Colonic mucosa (tissue), 4 donors: ENCODE data around the gene ARHGEF10L. TPM values are rescaled to one million over a fixed set of nuclear protein-coding genes. Genes with fewer than 3 reads are reported as not detected.

Experiments
- DNase-seq: peaks from one replicate; pipeline ENCODE4 v3.0.0-alpha.2; 2020
- H3K27ac ChIP-seq: fragments of 200-600 bp; one replicate; pipeline ENCODE4 v1.8.0; 2021
- H3K27me3 ChIP-seq: fragments of 200-600 bp; one replicate; pipeline ENCODE4 v1.8.0; 2021
- H3K36me3 ChIP-seq: fragments of 200-600 bp; one replicate; pipeline ENCODE4 v1.8.0; 2021
- H3K4me1 ChIP-seq: fragments of 200-600 bp; one replicate; pipeline ENCODE4 v1.8.0; 2021; ENCODE audit warnings: mild to moderate bottlenecking
- H3K4me3 ChIP-seq: fragments of 200-600 bp; one replicate; pipeline ENCODE4 v1.8.0; 2021
- H3K9ac ChIP-seq, 2 donors: one replicate each; pipeline ENCODE4 v1.7.0; 2013; ENCODE audit warnings: control low read depth in 2 of 2, low read depth in 2 of 2, low read length in 2 of 2
- H3K9me3 ChIP-seq: fragments of 200-600 bp; one replicate; pipeline ENCODE4 v1.8.0; 2021
- intact Hi-C: fragments of 100-400 bp; cut with DNase I; formaldehyde crosslinking; loops from one replicate; pipeline ENCODE4 v1.14.1; 2022
- total RNA-seq, 2 donors: library from RNA; stranded (reverse); fragmentation: NEBNext Ultra II Directional in 1 of 2; extraction: Animal tissue kit (Norgen Biotek cat#: 25700) in 1 of 2; gene quantifications; one replicate each; pipeline ENCODE4 v1.2.1, GENCODE V29; 2021
- TF ChIP-seq, protein P1 (sequence below): fragments of 200-600 bp; IDR thresholded peaks from one replicate; pipeline ENCODE4 v1.8.0; 2022; ENCODE audit warnings: antibody characterized with exemption, mild to moderate bottlenecking
- donor health status: healthy.
- donor health status: DM: no; HTN: no; CAD: no.
- donor health status: DM: no; HTN: no; CAD: no.

The ARHGEF10L gene
- total RNA-seq, 2 donors from 2014 or later, result 77.5 to 133 TPM

DNA sequence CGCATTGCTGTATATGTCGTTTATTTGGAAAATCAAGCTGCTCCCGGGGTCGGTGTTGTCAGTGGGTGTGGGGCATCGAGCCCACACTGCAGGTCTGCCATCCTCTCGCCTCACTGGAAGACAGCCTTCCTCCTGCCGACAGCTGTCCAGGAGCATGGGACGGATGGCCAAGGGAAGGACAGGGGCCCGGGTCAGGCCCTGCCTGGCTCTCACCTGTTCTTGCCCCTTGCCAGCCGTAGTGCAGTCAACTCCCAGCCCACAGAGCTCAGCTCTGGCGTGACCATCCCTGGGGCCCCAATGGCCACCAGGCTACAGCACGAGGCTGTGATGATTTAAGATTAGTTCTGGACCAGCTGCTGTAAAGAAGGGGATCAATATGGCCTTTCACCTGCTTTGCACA, 128.7 kb downstream of the ARHGEF10L start:
- DNase-seq, result no peak
- no peak overlapping the region for H3K4me3 ChIP-seq
- no peak overlapping the region for H3K27ac ChIP-seq
- no peaks in the 10 kb centered on the region for H3K4me1 ChIP-seq
- H3K36me3 ChIP-seq, result peaks cover 12% of the 10 kb centered on the region
- H3K9ac ChIP-seq, result no peak overlapping the region
- no peaks in the 10 kb centered on the region for H3K9me3 ChIP-seq
- intact Hi-C loops, result loop anchor here (10.0 kb wide), 1 partner anchor 427 kb away; no protein-coding TSS in a partner anchor
- TF ChIP-seq, protein P1, sequence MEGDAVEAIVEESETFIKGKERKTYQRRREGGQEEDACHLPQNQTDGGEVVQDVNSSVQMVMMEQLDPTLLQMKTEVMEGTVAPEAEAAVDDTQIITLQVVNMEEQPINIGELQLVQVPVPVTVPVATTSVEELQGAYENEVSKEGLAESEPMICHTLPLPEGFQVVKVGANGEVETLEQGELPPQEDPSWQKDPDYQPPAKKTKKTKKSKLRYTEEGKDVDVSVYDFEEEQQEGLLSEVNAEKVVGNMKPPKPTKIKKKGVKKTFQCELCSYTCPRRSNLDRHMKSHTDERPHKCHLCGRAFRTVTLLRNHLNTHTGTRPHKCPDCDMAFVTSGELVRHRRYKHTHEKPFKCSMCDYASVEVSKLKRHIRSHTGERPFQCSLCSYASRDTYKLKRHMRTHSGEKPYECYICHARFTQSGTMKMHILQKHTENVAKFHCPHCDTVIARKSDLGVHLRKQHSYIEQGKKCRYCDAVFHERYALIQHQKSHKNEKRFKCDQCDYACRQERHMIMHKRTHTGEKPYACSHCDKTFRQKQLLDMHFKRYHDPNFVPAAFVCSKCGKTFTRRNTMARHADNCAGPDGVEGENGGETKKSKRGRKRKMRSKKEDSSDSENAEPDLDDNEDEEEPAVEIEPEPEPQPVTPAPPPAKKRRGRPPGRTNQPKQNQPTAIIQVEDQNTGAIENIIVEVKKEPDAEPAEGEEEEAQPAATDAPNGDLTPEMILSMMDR, result no peak
- H3K27me3 ChIP-seq, result no peaks in the 10 kb centered on the region

DNA sequence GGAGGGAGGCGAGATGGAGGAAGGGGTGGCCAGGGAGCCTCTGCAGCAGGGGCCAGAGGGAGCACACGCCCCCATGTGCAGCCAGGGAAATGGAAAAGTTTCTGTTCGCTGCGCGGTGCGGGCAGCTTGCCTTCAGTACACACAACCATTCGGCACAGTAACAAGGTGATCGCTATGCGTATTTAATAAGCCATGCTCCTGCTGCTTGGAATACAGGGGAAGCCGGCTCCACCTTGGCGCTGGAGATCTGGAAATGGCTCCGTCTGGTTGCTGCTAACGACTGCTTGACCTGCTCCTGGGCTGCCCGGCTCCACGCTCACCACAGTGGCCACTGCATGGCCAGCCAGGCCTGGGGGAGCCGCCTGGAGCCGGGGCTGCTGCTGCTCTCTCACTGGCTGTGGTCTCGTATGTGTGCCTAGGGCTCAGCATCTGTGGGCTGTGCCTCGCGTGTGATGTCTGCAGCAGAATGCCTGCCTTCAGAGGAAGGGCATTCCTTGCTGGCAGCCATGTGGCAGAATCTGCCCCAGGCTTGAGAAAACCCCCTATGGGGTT, 129.2 kb downstream of the ARHGEF10L start:
- Histone ChIP-seq H3K27me3 (no peaks in the 10 kb centered on the region), H3K9ac (no peak overlapping the region), H3K27ac (no peak overlapping the region), H3K4me1 (no peaks in the 10 kb centered on the region), H3K4me3 (no peak overlapping the region), H3K9me3 (no peaks in the 10 kb centered on the region), H3K36me3 (peaks cover 12% of the 10 kb centered on the region)
- intact Hi-C loops, result loop anchor here (10.0 kb wide), 1 partner anchor 426 kb away; no protein-coding TSS in a partner anchor
- TF ChIP-seq, protein P1, result no peak
- DNase-seq, result no peak

DNA sequence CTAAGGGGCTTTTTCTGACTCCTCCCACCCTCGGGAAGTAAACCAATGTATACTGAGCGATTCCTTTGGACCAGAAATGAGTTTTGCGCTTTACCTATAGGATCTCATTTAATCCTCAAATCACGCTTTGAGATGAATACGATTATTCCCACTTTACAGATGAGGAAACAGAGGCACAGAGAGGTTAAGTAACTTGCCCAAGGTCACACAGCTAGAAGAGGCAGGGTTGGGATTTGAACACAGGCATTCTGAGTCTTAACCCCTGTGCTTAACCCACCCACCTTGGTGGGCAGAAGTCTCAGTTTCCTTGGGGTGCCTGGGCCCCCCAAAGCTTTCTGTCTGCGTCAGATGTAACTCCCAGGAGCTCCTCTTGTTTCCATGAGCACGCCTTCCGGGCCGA, 129.8 kb downstream of the ARHGEF10L start:
- DNase-seq, result no peak
- no peak overlapping the region for H3K9ac ChIP-seq
- H3K4me1 ChIP-seq, result no peaks in the 10 kb centered on the region
- no peaks in the 10 kb centered on the region for H3K27me3 ChIP-seq
- H3K9me3 ChIP-seq, result no peaks in the 10 kb centered on the region
- H3K27ac ChIP-seq, result no peak overlapping the region
- TF ChIP-seq, protein P1, result no peak
- H3K36me3 ChIP-seq, result peaks cover 12% of the 10 kb centered on the region
- intact Hi-C loops, result loop anchor here (10.0 kb wide), 1 partner anchor 425 kb away; no protein-coding TSS in a partner anchor
- H3K4me3 ChIP-seq, result no peak overlapping the region

DNA sequence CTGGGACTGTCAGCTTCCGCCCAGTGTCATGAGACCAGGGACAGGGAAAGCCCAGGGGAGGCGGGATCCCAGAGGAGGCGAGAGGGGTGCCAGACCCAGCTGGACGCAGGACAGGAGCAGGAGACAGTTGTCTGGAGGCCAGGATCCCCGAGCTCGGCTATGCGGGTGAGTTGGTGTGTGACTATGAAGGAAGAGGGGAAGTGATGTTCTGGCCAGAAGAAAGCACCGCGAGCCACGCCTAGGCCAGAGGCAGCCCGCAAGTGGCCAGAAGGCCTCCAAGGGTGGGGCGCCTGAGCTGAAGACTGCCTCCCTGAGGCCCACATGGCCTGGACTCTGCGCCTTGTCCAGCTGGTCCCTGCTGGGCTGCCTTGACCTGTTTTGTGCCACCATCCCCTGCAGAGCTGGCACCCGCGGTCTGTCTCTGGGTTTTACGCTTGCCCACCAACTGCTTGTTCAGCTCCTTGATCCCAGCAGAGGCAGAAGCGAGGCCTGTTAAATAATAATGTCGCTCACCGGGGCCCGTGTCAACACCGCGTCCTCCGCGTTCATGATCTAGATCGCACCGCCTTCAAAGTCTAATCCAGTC, 130.5 kb downstream of the ARHGEF10L start:
- Histone ChIP-seq H3K4me3 (no peak overlapping the region), H3K27ac (no peak overlapping the region), H3K27me3 (no peaks in the 10 kb centered on the region), H3K9ac (no peak overlapping the region), H3K4me1 (no peaks in the 10 kb centered on the region), H3K36me3 (peaks cover 10% of the 10 kb centered on the region), H3K9me3 (no peaks in the 10 kb centered on the region)
- intact Hi-C loops, result loop anchor here (10.0 kb wide), 1 partner anchor 425 kb away; no protein-coding TSS in a partner anchor
- TF ChIP-seq, protein P1, result no peak
- no peak for DNase-seq

DNA sequence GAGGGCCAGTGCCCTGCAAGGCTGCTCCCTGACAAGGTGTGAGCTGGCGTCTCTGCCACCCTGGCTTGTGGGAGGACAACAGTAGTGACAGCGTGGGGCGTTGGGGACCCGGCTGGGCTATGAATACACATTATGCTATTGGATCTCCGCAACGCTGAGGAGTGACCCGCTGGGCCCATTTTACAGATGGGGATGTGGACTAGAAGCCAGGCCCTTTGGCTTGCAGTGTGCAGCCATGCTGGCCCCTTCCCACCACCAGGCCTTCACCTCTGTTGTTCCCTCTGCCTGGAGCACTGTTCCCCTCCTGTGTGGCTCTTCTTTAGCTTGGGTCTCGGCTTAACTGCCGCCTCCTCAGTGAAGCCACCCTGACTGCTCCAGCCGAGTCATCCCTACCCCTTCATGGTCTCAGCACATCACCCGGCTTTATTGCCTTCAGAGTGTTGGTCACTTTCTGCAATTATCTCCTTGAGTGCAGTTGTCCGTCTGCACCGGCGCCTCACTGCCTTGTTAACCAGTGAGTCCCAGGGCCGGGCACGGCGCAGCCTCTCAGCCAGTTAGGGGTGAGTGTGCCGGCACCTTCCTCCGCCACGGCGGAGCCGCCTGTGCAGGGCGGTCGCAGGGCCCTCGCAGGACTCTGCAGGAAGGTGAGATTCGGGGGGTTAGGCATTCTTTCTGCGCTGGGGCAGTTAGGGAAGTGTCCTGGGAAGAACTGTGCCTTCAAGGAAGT, 131.3 kb downstream of the ARHGEF10L start:
- Histone ChIP-seq H3K27me3 (no peaks in the 10 kb centered on the region), H3K27ac (no peak overlapping the region), H3K4me1 (no peaks in the 10 kb centered on the region), H3K9me3 (no peaks in the 10 kb centered on the region), H3K4me3 (no peak overlapping the region), H3K9ac (no peak overlapping the region), H3K36me3 (peaks cover 4% of the 10 kb centered on the region)
- TF ChIP-seq, protein P1, result no peak
- no peak for DNase-seq
- intact Hi-C loops, result no loop called here
